ENCODE measurements around the gene GPN2.

GPN2 gene

DNA sequence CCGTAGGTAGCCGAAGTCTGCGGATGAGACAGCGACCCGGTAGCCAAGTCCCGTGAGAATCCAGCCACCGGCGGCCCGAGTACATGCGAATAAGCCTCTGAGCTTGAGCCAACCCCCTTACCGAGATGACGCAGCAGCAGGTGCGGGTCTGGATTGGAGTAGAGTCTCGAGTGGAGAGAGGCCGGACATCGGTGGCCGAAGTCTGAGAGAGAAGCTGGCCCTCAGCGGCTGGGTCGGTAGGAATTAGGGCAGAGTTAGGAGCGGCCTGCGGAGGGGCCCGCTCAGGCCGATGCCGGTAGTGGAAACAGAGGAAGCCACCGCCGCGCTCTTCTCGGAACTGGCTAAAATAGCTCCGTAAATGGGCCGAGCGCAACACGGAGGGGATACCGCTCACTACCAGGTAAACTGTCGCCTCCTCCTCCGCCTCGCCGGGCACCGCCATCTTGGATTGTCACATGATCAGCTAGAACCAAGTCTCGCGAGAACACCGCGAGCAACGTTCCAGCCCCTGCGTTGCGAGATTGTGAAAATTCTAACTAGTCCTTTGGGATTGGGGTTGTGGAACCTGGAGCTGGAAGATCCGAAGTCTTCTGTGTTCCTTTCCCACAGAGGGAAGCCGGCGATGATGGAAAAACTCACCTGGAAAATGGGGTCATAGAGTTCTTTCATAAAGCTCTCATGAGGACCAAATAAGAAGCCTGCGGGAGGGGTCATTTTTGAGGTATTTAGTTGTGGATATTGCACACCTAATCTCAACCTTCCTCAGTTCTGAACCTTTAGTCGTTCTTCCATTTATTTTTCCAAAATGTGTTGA, 10.1 kb upstream of the GPN2 start, which contains the start of gene GPATCH3 (continued):
- TF ChIP-seq ZNF776 (tag by site-specific recombination; IDR thresholded peaks at IDR 0.05; ENCODE audit: borderline replicate concordance) (no peak), ZNF701 (tag by site-specific recombination; IDR thresholded peaks at IDR 0.05) (no peak), OVOL3 (tag by site-specific recombination; IDR thresholded peaks at IDR 0.05) (no peak; the same call in 1 of the 2 replicates), ZNF48 (tag by site-specific recombination; IDR thresholded peaks at IDR 0.05) (no peak), GLI4 (tag by site-specific recombination; IDR thresholded peaks at IDR 0.05) (no peak), GLIS2 (tag by site-specific recombination; IDR thresholded peaks at IDR 0.05) (0 out of 2 replicates have a peak, but pooled peaks have one; percentile 22), SCRT2 (tag by site-specific recombination; IDR thresholded peaks at IDR 0.05) (no peak; the same call in 1 of the 2 replicates), ZBTB48 (tag by site-specific recombination; IDR thresholded peaks at IDR 0.05) (no peak)
- TF ChIP-seq, protein P1, sequence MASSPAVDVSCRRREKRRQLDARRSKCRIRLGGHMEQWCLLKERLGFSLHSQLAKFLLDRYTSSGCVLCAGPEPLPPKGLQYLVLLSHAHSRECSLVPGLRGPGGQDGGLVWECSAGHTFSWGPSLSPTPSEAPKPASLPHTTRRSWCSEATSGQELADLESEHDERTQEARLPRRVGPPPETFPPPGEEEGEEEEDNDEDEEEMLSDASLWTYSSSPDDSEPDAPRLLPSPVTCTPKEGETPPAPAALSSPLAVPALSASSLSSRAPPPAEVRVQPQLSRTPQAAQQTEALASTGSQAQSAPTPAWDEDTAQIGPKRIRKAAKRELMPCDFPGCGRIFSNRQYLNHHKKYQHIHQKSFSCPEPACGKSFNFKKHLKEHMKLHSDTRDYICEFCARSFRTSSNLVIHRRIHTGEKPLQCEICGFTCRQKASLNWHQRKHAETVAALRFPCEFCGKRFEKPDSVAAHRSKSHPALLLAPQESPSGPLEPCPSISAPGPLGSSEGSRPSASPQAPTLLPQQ (tag by site-specific recombination; IDR thresholded peaks at IDR 0.05), result peak; percentile 74

DNA sequence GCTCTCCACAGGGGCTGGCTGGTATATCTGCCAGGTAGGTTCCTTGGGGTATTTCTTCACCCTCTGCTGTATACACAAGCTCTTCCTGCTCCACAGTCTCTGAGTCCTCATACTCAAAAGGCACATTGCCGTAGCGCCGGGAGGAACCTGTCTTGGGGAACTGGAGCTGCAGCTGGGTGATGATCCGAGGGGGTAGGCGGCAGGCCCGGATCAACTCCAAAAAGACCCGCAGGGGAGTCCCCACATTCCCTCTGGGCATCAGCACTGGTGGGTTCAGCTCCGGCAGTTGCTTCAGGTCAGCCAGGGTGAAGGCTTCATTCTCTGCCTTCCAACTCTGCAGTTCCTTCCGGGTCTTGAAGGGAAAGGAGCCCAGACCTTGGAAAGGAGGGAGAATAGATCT, 7.3 kb upstream of the GPN2 start:
- 0 out of 2 replicates have a peak, but pooled peaks cover 4% of the 10 kb centered on the region for H3K4me1 ChIP-seq (ENCODE audit: control insufficient read depth, insufficient read depth, low read length)
- CTCF ChIA-PET, result interaction anchor here (0.6 to 1.0 kb wide), 3 partner anchors 10 to 460 kb away, joined by 3 to 6 read pairs (median 3); no protein-coding TSS in a partner anchor
- no peak overlapping the region for H3K27ac ChIP-seq (ENCODE audit: extremely low read depth, low read depth, low read length)
- no peaks in the 10 kb centered on the region for H3K9me3 ChIP-seq (ENCODE audit: control insufficient read depth, insufficient read depth, low read depth, low read length)
- POLR2A ChIA-PET, result no interaction called here
- H3K36me3 ChIP-seq (ENCODE audit: control insufficient read depth in 2 of 2, insufficient read depth in 1 of 2, low read length in 2 of 2), result peaks cover 12 to 63% of the 10 kb centered on the region in 2 experiments; a peak in 2 of 3 replicates
- no peak overlapping the region for H3K4me3 ChIP-seq (ENCODE audit: low read depth, low read length)
- TF ChIP-seq, protein P2, sequence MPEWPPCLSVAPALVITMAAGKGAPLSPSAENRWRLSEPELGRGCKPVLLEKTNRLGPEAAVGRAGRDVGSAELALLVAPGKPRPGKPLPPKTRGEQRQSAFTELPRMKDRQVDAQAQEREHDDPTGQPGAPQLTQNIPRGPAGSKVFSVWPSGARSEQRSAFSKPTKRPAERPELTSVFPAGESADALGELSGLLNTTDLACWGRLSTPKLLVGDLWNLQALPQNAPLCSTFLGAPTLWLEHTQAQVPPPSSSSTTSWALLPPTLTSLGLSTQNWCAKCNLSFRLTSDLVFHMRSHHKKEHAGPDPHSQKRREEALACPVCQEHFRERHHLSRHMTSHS (tag by site-specific recombination; IDR thresholded peaks at IDR 0.05), result no peak
- TF ChIP-seq ZNF560 (tag by site-specific recombination; IDR thresholded peaks at IDR 0.05; ENCODE audit: borderline replicate concordance) (no peak), ZNF416 (tag by site-specific recombination; IDR thresholded peaks at IDR 0.05) (no peak), ZNF510 (tag by site-specific recombination; IDR thresholded peaks at IDR 0.05; ENCODE audit: insufficient replicate concordance) (no peak), ZNF19 (tag by site-specific recombination; IDR thresholded peaks at IDR 0.05; ENCODE audit: low read depth) (no peak), ZNF155 (tag by site-specific recombination; IDR thresholded peaks at IDR 0.05) (no peak), BCL11B (tag by site-specific recombination; IDR thresholded peaks at IDR 0.05; ENCODE audit: low read depth) (no peak), HOXC10 (CRISPR knock-in tag; IDR thresholded peaks at IDR 0.05) (no peak), ZNF610 (tag by site-specific recombination; IDR thresholded peaks at IDR 0.05; ENCODE audit: borderline replicate concordance) (no peak)
- TF ChIP-seq, protein P3, sequence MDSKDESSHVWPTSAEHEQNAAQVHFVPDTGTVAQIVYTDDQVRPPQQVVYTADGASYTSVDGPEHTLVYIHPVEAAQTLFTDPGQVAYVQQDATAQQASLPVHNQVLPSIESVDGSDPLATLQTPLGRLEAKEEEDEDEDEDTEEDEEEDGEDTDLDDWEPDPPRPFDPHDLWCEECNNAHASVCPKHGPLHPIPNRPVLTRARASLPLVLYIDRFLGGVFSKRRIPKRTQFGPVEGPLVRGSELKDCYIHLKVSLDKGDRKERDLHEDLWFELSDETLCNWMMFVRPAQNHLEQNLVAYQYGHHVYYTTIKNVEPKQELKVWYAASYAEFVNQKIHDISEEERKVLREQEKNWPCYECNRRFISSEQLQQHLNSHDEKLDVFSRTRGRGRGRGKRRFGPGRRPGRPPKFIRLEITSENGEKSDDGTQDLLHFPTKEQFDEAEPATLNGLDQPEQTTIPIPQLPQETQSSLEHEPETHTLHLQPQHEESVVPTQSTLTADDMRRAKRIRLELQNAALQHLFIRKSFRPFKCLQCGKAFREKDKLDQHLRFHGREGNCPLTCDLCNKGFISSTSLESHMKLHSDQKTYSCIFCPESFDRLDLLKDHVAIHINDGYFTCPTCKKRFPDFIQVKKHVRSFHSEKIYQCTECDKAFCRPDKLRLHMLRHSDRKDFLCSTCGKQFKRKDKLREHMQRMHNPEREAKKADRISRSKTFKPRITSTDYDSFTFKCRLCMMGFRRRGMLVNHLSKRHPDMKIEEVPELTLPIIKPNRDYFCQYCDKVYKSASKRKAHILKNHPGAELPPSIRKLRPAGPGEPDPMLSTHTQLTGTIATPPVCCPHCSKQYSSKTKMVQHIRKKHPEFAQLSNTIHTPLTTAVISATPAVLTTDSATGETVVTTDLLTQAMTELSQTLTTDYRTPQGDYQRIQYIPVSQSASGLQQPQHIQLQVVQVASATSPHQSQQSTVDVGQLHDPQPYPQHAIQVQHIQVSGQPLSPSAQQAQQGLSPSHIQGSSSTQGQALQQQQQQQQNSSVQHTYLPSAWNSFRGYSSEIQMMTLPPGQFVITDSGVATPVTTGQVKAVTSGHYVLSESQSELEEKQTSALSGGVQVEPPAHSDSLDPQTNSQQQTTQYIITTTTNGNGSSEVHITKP (tag by site-specific recombination; IDR thresholded peaks at IDR 0.05), result no peak
- TF ChIP-seq, protein P1 (tag by site-specific recombination; IDR thresholded peaks at IDR 0.05), result no peak
- TF ChIP-seq, protein P4, sequence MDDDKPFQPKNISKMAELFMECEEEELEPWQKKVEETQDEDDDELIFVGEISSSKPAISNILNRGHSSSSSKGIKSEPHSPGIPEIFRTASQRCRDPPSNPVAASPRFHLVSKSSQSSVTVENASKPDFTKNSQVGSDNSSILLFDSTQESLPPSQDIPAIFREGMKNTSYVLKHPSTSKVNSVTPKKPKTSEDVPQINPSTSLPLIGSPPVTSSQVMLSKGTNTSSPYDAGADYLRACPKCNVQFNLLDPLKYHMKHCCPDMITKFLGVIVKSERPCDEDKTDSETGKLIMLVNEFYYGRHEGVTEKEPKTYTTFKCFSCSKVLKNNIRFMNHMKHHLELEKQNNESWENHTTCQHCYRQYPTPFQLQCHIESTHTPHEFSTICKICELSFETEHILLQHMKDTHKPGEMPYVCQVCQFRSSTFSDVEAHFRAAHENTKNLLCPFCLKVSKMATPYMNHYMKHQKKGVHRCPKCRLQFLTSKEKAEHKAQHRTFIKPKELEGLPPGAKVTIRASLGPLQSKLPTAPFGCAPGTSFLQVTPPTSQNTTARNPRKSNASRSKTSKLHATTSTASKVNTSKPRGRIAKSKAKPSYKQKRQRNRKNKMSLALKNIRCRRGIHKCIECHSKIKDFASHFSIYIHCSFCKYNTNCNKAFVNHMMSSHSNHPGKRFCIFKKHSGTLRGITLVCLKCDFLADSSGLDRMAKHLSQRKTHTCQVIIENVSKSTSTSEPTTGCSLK (tag by site-specific recombination; IDR thresholded peaks at IDR 0.05), result no peak

Measured in HEK293 (cell line).